GM10248 (cell line): ENCODE data around the gene IL4R.
"Not testable (repeated sequence)": the region's sequence is repeated elsewhere in the genome, so short reads cannot be mapped to it uniquely, and the experiment has no call there.

Experiments used
- CTCF ChIA-PET: fragments of 300-600 bp; sonication (Branson Sonifier 250); formaldehyde crosslinking; extraction: SDS; loops from one replicate; lab custom pipeline; 2021; ENCODE audit warnings: antibody characterized with exemption; lab: Yijun Ruan, JAX
- POLR2A ChIA-PET: fragments of 350-650 bp; sonication (Branson Sonifier 250); formaldehyde crosslinking; extraction: SDS; loops from one replicate; lab custom pipeline; 2020; ENCODE audit warnings: antibody characterized with exemption; lab: Yijun Ruan, JAX
- DNase-seq: peaks from one replicate; pipeline ENCODE4 v3.0.0; 2012; ENCODE audit errors: extremely low spot score
- CTCF ChIP-seq: IDR thresholded peaks from 2 replicates; pipeline ENCODE4 v1.5.1; 2012; ENCODE audit warnings: mild to moderate bottlenecking, low read depth; ENCODE audit errors: extremely low read depth, missing control alignments, control extremely low read depth

Gene IL4R

DNA sequence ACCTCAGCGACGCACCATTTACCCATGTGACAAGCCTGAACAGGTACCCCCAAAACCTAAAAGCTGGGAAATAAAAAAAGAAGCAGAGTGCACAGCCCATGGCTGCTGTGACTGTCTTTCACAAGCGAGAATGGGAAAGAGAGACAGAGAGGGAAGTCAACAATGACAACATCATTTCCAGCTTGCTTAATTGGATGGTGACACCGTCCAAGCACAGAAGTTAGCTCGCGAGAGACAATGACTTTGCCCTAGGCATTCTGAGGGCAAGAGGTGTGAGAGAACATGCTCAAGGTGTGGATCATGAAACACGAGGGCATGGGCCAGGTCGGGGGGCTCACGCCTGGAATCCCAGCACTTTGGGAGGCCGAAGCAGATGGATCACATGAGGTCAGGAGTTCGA is 25.9 kb upstream of the IL4R start:
- TF ChIP-seq CTCF: no peak
- POLR2A ChIA-PET: no interaction called here
- DNase-seq: no peak
- CTCF ChIA-PET: no interaction called here

- CTCF ChIA-PET, DNase-seq, POLR2A ChIA-PET: not testable (repeated sequence)
Measured at GRCh38 chr16:27288313-27288712, 25.5 kb upstream of the IL4R start.

- POLR2A ChIA-PET: no interaction called here
- TF ChIP-seq CTCF: no peak
- no peak for DNase-seq
- CTCF ChIA-PET: no interaction called here
Measured at GRCh38 chr16:27289669-27290068, 24.1 kb upstream of the IL4R start.

- DNase-seq: no peak
- POLR2A ChIA-PET: no interaction called here
- CTCF ChIA-PET: no interaction called here
- no peak for TF ChIP-seq CTCF
Measured at GRCh38 chr16:27290562-27290961, 23.2 kb upstream of the IL4R start.

DNA sequence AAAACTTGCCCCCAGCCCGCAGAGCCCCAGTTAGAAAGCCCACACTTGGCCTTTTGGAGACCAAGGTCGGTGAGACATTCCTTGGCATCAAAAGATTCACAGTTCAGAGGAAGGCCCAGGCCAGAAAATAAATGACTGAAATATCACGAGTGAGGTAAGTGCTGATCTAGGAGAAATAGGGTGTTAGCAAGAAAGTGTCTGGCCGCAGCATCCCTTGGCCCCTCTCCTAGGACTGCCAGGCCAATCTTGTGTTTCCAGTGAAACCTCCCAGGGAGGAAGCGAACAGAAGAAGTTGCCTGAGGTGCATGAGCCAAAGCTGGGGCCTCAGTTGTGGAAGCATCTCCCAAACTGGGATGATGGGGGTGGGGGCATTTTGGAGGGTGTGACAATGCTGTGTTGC is 22.7 kb upstream of the IL4R start:
- TF ChIP-seq CTCF: no peak
- CTCF ChIA-PET: no interaction called here
- POLR2A ChIA-PET: no interaction called here
- DNase-seq: no peak

DNA sequence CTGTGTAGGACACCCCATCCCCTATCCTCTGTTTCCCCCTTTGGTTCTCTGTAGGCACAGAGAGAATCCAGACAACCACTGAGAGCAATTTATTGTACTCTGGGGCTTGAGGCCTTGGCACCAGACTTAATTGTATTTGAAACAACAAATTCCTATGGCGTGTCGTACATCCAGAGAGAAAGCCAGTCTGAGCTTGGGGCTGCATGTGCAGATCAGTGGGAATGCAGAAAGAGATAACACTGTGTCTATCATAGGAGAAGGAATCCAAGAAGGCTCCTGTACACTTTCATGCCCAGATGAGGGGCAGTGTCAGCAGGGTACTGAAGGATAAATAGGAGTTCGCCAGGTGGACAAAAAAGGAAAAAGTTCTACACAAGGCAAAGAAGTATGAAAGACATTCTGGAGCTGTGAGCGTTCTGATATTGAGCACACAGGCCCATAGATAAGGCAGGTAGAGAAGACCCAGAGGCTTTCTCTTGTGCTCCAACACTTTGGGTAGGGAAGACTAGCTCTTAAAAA is 22.0 kb upstream of the IL4R start:
- ChIA-PET POLR2A (no interaction called here), CTCF (interaction anchor here (2.1 kb wide), 1 partner anchor 57 kb away, joined by 11 read pairs; no protein-coding TSS in a partner anchor)
- no peak for TF ChIP-seq CTCF
- DNase-seq: no peak

GRCh38 chr16:27293343-27293742 is 20.4 kb upstream of the IL4R start:
- POLR2A ChIA-PET: no interaction called here
- DNase-seq: no peak
- no peak for TF ChIP-seq CTCF
- CTCF ChIA-PET: interaction anchor here (0.9 to 2.1 kb wide), 3 partner anchors 9 to 58 kb away, joined by 3 to 11 read pairs (median 4); no protein-coding TSS in a partner anchor
